Transverse colon (tissue), 4 donors: ENCODE results near the gene BRD8.

Experiments used
- CTCF ChIP-seq, 5 experiments: fragments of 200-600 bp in 3 of 5; fragments of 450-650 bp in 2 of 5; sonication (generic) in 3 of 5; IDR thresholded peaks; 1 replicate in 2 of 5; 2 replicates in 3 of 5; pipeline ENCODE4 v1.5.1; 2016 to 2017; ENCODE audit warnings: antibody characterized with exemption in 5 of 5, inconsistent platforms in 3 of 5, mild to moderate bottlenecking in 2 of 5, moderate library complexity in 1 of 5
- EP300 ChIP-seq: sonication (generic); formaldehyde crosslinking; IDR thresholded peaks from one replicate; pipeline ENCODE4 v1.6.1; 2017; ENCODE audit warnings: antibody characterized with exemption, low read depth
- POLR2A ChIP-seq: fragments of 450-650 bp; IDR thresholded peaks from one replicate; pipeline ENCODE4 v1.6.1; 2016; ENCODE audit warnings: antibody characterized with exemption, mild to moderate bottlenecking, moderate library complexity
- POLR2AphosphoS5 ChIP-seq, 3 donors: sonication (generic); formaldehyde crosslinking; IDR thresholded peaks; one replicate each; pipeline ENCODE4 v1.6.1; 2016; ENCODE audit warnings: antibody characterized with exemption in 3 of 3

GRCh38 chr5:138103319-138103637 lies 75.2 kb downstream of the BRD8 start:
- no peak for TF ChIP-seq CTCF (IDR thresholded peaks at IDR 0.05)
- TF ChIP-seq POLR2A: no peak
- TF ChIP-seq EP300: no peak
- no peak for TF ChIP-seq POLR2AphosphoS5 (IDR thresholded peaks at IDR 0.05)
